C4-2B (cell line): Measurements from ENCODE around the gene RWDD4.

Experiments used
- ZFX ChIP-seq: fragments of 450-650 bp; IDR thresholded peaks from 2 replicates; pipeline ENCODE4 v1.6.1; 2017
- TF ChIP-seq, protein P1 (sequence below): fragments of 450-650 bp; conservative IDR thresholded peaks from 2 replicates; pipeline ENCODE4 v1.5.1; 2017; ENCODE audit warnings: mild to moderate bottlenecking

DNA sequence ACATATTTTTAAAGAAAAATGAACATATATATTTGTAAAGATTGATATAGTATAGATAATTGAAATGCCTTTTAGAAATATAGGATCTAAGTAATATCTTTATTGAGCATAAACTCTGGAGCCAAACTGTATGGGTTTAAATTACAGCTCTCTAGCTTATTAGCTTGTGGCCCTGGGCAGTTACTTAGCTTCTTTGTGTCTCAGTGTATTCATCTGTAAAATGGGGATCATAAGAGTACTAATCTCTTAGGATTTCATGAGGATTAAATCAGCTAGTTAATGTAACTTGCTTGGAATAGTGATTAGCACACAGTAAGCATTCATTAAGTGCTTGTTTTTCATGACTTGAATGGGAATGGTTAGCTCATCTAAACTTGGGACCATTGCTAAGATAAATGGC lies 32.9 kb upstream of the RWDD4 start:
- TF ChIP-seq, protein P1, sequence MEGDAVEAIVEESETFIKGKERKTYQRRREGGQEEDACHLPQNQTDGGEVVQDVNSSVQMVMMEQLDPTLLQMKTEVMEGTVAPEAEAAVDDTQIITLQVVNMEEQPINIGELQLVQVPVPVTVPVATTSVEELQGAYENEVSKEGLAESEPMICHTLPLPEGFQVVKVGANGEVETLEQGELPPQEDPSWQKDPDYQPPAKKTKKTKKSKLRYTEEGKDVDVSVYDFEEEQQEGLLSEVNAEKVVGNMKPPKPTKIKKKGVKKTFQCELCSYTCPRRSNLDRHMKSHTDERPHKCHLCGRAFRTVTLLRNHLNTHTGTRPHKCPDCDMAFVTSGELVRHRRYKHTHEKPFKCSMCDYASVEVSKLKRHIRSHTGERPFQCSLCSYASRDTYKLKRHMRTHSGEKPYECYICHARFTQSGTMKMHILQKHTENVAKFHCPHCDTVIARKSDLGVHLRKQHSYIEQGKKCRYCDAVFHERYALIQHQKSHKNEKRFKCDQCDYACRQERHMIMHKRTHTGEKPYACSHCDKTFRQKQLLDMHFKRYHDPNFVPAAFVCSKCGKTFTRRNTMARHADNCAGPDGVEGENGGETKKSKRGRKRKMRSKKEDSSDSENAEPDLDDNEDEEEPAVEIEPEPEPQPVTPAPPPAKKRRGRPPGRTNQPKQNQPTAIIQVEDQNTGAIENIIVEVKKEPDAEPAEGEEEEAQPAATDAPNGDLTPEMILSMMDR: no peak
- no peak for TF ChIP-seq ZFX
